ENCODE measurements around the gene G3BP1. TPM values are rescaled to one million over a fixed set of nuclear protein-coding genes. Genes with fewer than 3 reads are reported as not detected.
A peak's percentile ranks its signal among the peaks of the same experiment; 100 is the strongest.

G3BP1 gene
- total and polyA plus RNA-seq, 2 of the 13 experiments (the other 11 are each of a cell fraction or from before 2014, with no cell fraction given), result 36.7 to 320 TPM

GRCh38 chr5:151755383-151755782 is 16.4 kb upstream of the G3BP1 start (continued):
- TF ChIP-seq ZNF639 (CRISPR knock-in tag; conservative IDR thresholded peaks at IDR 0.05), result no peak
- no peak for TF ChIP-seq RFX5 (IDR thresholded peaks at IDR 0.05; ENCODE audit: low read depth, low read length)
- TF ChIP-seq ZNF570 (CRISPR knock-in tag; IDR thresholded peaks at IDR 0.05; ENCODE audit: borderline replicate concordance), result no peak
- no peak for TF ChIP-seq ZSCAN30 (CRISPR knock-in tag; IDR thresholded peaks at IDR 0.05)
- TF ChIP-seq ZNF34 (CRISPR knock-in tag; IDR thresholded peaks at IDR 0.05; ENCODE audit: borderline replicate concordance), result no peak
- 0 out of 2 replicates have a peak, but pooled peaks have one; percentile 38 for TF ChIP-seq NCOA2 (CRISPR knock-in tag; IDR thresholded peaks at IDR 0.05)
- TF ChIP-seq PLRG1 (conservative IDR thresholded peaks at IDR 0.05), result no peak
- TF ChIP-seq TARDBP (CRISPR knock-in tag; IDR thresholded peaks at IDR 0.05), result peak; percentile 36; the same call in 1 of the 2 replicates
- peak; percentile 36; the same call in 1 of the 2 replicates for TF ChIP-seq IRF2 (CRISPR knock-in tag; IDR thresholded peaks at IDR 0.05)
- no peak for TF ChIP-seq ZNF18 (CRISPR knock-in tag; IDR thresholded peaks at IDR 0.05; ENCODE audit: insufficient replicate concordance)
- TF ChIP-seq RBAK (CRISPR knock-in tag; IDR thresholded peaks at IDR 0.05), result no peak
- no peak for TF ChIP-seq PCBP1 (IDR thresholded peaks at IDR 0.05; ENCODE audit: borderline replicate concordance, low read depth, low read length)
- peak; percentile 95 for TF ChIP-seq ZNF263 (CRISPR knock-in tag; IDR thresholded peaks at IDR 0.05)
- 0 out of 2 replicates have a peak, but pooled peaks have one; percentile 33 for TF ChIP-seq ZNF430 (CRISPR knock-in tag; IDR thresholded peaks at IDR 0.05)
- TF ChIP-seq ZNF451 (CRISPR knock-in tag; IDR thresholded peaks at IDR 0.05), result no peak
- TF ChIP-seq HOXA7 (CRISPR knock-in tag; IDR thresholded peaks at IDR 0.05), result no peak
- TF ChIP-seq ZSCAN31 (CRISPR knock-in tag; IDR thresholded peaks at IDR 0.05; ENCODE audit: low read depth), result no peak
- TF ChIP-seq GLMP (CRISPR knock-in tag; IDR thresholded peaks at IDR 0.05; ENCODE audit: borderline replicate concordance), result no peak
- no peak for TF ChIP-seq CENPX (CRISPR knock-in tag; IDR thresholded peaks at IDR 0.05)
- no peak for TF ChIP-seq FUBP1 (CRISPR knock-in tag; IDR thresholded peaks at IDR 0.05; ENCODE audit: borderline replicate concordance)
- TF ChIP-seq NKX3-1 (CRISPR knock-in tag; IDR thresholded peaks at IDR 0.05), result no peak
- no peak for TF ChIP-seq RNF2 (conservative IDR thresholded peaks at IDR 0.05; ENCODE audit: low read depth)
- peak; percentile 93 for TF ChIP-seq SIX4 (CRISPR knock-in tag; IDR thresholded peaks at IDR 0.05)
- no peak for TF ChIP-seq MEIS1 (CRISPR knock-in tag; IDR thresholded peaks at IDR 0.05; ENCODE audit: borderline replicate concordance)
- TF ChIP-seq ZNF563 (CRISPR knock-in tag; IDR thresholded peaks at IDR 0.05), result no peak
- TF ChIP-seq IKZF4 (CRISPR knock-in tag; IDR thresholded peaks at IDR 0.05; ENCODE audit: borderline replicate concordance, low read depth, not compliant biosample characterization), result no peak
- no peak for TF ChIP-seq AHR (CRISPR knock-in tag; IDR thresholded peaks at IDR 0.05)

Measured in HepG2 (cell line).